ENCODE results near the gene SECISBP2L. TPM values are rescaled to one million over a fixed set of nuclear protein-coding genes. Genes with fewer than 3 reads are reported as not detected.

Gene SECISBP2L
- total RNA-seq, 1 donor from 2014 or later: 44.0 TPM

GRCh38 chr15:49031804-49032203 is 14.4 kb downstream of the SECISBP2L start:
- Histone ChIP-seq H3F3A (ENCODE audit: low read depth) (no peaks in the 10 kb centered on the region), H3K27ac (no peak overlapping the region), H3K4me1 (peaks cover 12% of the 10 kb centered on the region), H3K9me3 (ENCODE audit: low read depth) (no peaks in the 10 kb centered on the region), H2AFZ (replicated peaks) (no peak overlapping the region), H3K36me3 (no peaks in the 10 kb centered on the region), H3K4me3 (no peak overlapping the region), H3K79me2 (ENCODE audit: low read depth) (peaks cover 8% of the 10 kb centered on the region), H3K27me3 (no peaks in the 10 kb centered on the region), H3K4me2 (no peak overlapping the region), H4K20me1 (ENCODE audit: low read depth) (peaks cover 16% of the 10 kb centered on the region), H3K9ac (no peak overlapping the region)
- no peak for DNase-seq (ENCODE audit: low spot score)
- no peak overlapping the region for H3K4me3 Mint-ChIP-seq
- no peak for TF ChIP-seq EZH2 (IDR thresholded peaks at IDR 0.05)
- TF ChIP-seq, protein P1, sequence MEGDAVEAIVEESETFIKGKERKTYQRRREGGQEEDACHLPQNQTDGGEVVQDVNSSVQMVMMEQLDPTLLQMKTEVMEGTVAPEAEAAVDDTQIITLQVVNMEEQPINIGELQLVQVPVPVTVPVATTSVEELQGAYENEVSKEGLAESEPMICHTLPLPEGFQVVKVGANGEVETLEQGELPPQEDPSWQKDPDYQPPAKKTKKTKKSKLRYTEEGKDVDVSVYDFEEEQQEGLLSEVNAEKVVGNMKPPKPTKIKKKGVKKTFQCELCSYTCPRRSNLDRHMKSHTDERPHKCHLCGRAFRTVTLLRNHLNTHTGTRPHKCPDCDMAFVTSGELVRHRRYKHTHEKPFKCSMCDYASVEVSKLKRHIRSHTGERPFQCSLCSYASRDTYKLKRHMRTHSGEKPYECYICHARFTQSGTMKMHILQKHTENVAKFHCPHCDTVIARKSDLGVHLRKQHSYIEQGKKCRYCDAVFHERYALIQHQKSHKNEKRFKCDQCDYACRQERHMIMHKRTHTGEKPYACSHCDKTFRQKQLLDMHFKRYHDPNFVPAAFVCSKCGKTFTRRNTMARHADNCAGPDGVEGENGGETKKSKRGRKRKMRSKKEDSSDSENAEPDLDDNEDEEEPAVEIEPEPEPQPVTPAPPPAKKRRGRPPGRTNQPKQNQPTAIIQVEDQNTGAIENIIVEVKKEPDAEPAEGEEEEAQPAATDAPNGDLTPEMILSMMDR (IDR thresholded peaks at IDR 0.05): no peak
- no peak for TF ChIP-seq EZH2phosphoT487 (IDR thresholded peaks at IDR 0.05)
- peaks cover 19% of the 10 kb centered on the region for H3K36me3 Mint-ChIP-seq
- peaks cover 2% of the 10 kb centered on the region for H3K27me3 Mint-ChIP-seq (ENCODE audit: insufficient read depth, low read depth)
- H3K27ac Mint-ChIP-seq: no peak overlapping the region
- no peaks in the 10 kb centered on the region for H3K9me3 Mint-ChIP-seq
- no peaks in the 10 kb centered on the region for H3K4me1 Mint-ChIP-seq

DNA sequence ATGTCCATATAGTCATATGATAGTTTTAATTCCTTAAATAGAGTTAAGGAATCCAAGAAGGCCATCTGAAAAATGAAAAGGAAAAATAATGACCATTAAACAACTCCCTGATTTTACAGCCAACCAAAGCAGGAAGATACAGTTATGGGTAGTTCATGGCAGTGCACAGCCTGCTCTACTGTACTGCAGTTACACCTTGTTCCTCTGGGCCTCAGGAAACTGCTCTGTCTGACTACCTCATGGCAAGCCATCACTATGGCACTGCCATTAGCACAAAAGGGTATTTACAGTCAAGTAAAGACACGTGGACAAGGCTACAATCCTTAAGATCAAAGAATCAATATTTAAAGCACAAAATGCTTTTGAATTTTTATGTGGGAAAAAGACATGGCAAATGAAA is 19.5 kb downstream of the SECISBP2L start:
- no peak overlapping the region for H3K4me2 ChIP-seq
- TF ChIP-seq EZH2phosphoT487 (IDR thresholded peaks at IDR 0.05): no peak
- TF ChIP-seq EZH2 (IDR thresholded peaks at IDR 0.05): no peak
- TF ChIP-seq, protein P1 (IDR thresholded peaks at IDR 0.05): no peak
- no peaks in the 10 kb centered on the region for H3K4me1 ChIP-seq
- no peaks in the 10 kb centered on the region for H3K27me3 ChIP-seq
- H3K4me3 ChIP-seq: no peak overlapping the region
- H3K79me2 ChIP-seq (ENCODE audit: low read depth): no peaks in the 10 kb centered on the region
- H3K9me3 ChIP-seq (ENCODE audit: low read depth): no peaks in the 10 kb centered on the region
- H2AFZ ChIP-seq (replicated peaks): no peak overlapping the region
- Mint-ChIP-seq H3K9me3 (no peaks in the 10 kb centered on the region), H3K4me1 (no peaks in the 10 kb centered on the region), H3K4me3 (no peak overlapping the region), H3K27ac (no peak overlapping the region), H3K36me3 (peaks cover 26% of the 10 kb centered on the region), H3K27me3 (ENCODE audit: insufficient read depth, low read depth) (peaks cover 2% of the 10 kb centered on the region)
- no peak overlapping the region for H3K9ac ChIP-seq
- DNase-seq (ENCODE audit: low spot score): no peak
- H3F3A ChIP-seq (ENCODE audit: low read depth): no peaks in the 10 kb centered on the region
- H4K20me1 ChIP-seq (ENCODE audit: low read depth): no peaks in the 10 kb centered on the region
- no peaks in the 10 kb centered on the region for H3K36me3 ChIP-seq
- H3K27ac ChIP-seq: no peak overlapping the region

- TF ChIP-seq, protein P1 (IDR thresholded peaks at IDR 0.05): no peak
- TF ChIP-seq EZH2 (IDR thresholded peaks at IDR 0.05) (no peak), EZH2phosphoT487 (IDR thresholded peaks at IDR 0.05) (no peak)
- Histone ChIP-seq H3F3A (ENCODE audit: low read depth) (no peaks in the 10 kb centered on the region), H3K4me1 (no peaks in the 10 kb centered on the region), H3K79me2 (ENCODE audit: low read depth) (no peaks in the 10 kb centered on the region), H3K9me3 (ENCODE audit: low read depth) (no peaks in the 10 kb centered on the region), H2AFZ (replicated peaks) (no peak overlapping the region), H3K27me3 (no peaks in the 10 kb centered on the region), H4K20me1 (ENCODE audit: low read depth) (no peaks in the 10 kb centered on the region), H3K36me3 (no peaks in the 10 kb centered on the region), H3K9ac (no peak overlapping the region), H3K27ac (no peak overlapping the region), H3K4me2 (no peak overlapping the region), H3K4me3 (no peak overlapping the region)
- Mint-ChIP-seq H3K4me1 (no peaks in the 10 kb centered on the region), H3K36me3 (peaks cover 32% of the 10 kb centered on the region), H3K9me3 (no peaks in the 10 kb centered on the region), H3K27me3 (ENCODE audit: insufficient read depth, low read depth) (peaks cover 2% of the 10 kb centered on the region), H3K4me3 (no peak overlapping the region), H3K27ac (no peak overlapping the region)
- no peak for DNase-seq (ENCODE audit: low spot score)
These were observed 21.4 kb downstream of the SECISBP2L start for GRCh38 chr15:49024840-49025239.

Data from neural progenitor cell (in vitro differentiated cells).